Colonic mucosa (tissue), 4 donors: Measurements from ENCODE around the gene PPIL4. TPM values are rescaled to one million over a fixed set of nuclear protein-coding genes. Genes with fewer than 3 reads are reported as not detected.

Experiments used
- DNase-seq: peaks from one replicate; pipeline ENCODE4 v3.0.0-alpha.2; 2020
- H3K27ac ChIP-seq: fragments of 200-600 bp; one replicate; pipeline ENCODE4 v1.8.0; 2021
- H3K27me3 ChIP-seq: fragments of 200-600 bp; one replicate; pipeline ENCODE4 v1.8.0; 2021
- H3K36me3 ChIP-seq: fragments of 200-600 bp; one replicate; pipeline ENCODE4 v1.8.0; 2021
- H3K4me1 ChIP-seq: fragments of 200-600 bp; one replicate; pipeline ENCODE4 v1.8.0; 2021; ENCODE audit warnings: mild to moderate bottlenecking
- H3K4me3 ChIP-seq: fragments of 200-600 bp; one replicate; pipeline ENCODE4 v1.8.0; 2021
- H3K9ac ChIP-seq, 2 donors: one replicate each; pipeline ENCODE4 v1.7.0; 2013; ENCODE audit warnings: control low read depth in 2 of 2, low read depth in 2 of 2, low read length in 2 of 2
- H3K9me3 ChIP-seq: fragments of 200-600 bp; one replicate; pipeline ENCODE4 v1.8.0; 2021
- CTCF ChIP-seq: fragments of 200-600 bp; IDR thresholded peaks from one replicate; pipeline ENCODE4 v1.8.0; 2022; ENCODE audit warnings: antibody characterized with exemption, mild to moderate bottlenecking
- intact Hi-C: fragments of 100-400 bp; cut with DNase I; formaldehyde crosslinking; loops from one replicate; pipeline ENCODE4 v1.14.1; 2022
- total RNA-seq, 2 donors: library from RNA; stranded (reverse); fragmentation: NEBNext Ultra II Directional in 1 of 2; extraction: Animal tissue kit (Norgen Biotek cat#: 25700) in 1 of 2; gene quantifications; one replicate each; pipeline ENCODE4 v1.2.1, GENCODE V29; 2021
- donor health status: healthy.
- donor health status: DM: no; HTN: no; CAD: no.
- donor health status: DM: no; HTN: no; CAD: no.

Gene PPIL4
- total RNA-seq, 2 donors from 2014 or later = 16.0 to 26.8 TPM

GRCh38 chr6:149551920-149552319 is 6.1 kb upstream of the PPIL4 start:
- Histone ChIP-seq H3K9ac (no peak overlapping the region), H3K4me3 (no peak overlapping the region), H3K4me1 (no peaks in the 10 kb centered on the region), H3K36me3 (no peaks in the 10 kb centered on the region), H3K27ac (no peak overlapping the region), H3K9me3 (no peaks in the 10 kb centered on the region), H3K27me3 (no peaks in the 10 kb centered on the region)
- intact Hi-C loops = no loop called here
- no peak for TF ChIP-seq CTCF
- no peak for DNase-seq

GRCh38 chr6:149545258-149545753 is 537 bp downstream of the PPIL4 start:
- Histone ChIP-seq H3K9ac (peak overlapping the region; percentile 89 to 99), H3K27me3 (no peaks in the 10 kb centered on the region), H3K27ac (peak overlapping the region; percentile 88), H3K4me3 (peak overlapping the region; percentile 56), H3K9me3 (no peaks in the 10 kb centered on the region), H3K36me3 (peaks cover 6% of the 10 kb centered on the region), H3K4me1 (no peaks in the 10 kb centered on the region)
- intact Hi-C loops = no loop called here
- DNase-seq = peak; percentile 55
- TF ChIP-seq CTCF = no peak

GRCh38 chr6:149544646-149545257 is 1.1 kb downstream of the PPIL4 start:
- DNase-seq = no peak
- no peaks in the 10 kb centered on the region for H3K4me1 ChIP-seq
- H3K4me3 ChIP-seq = peak overlapping the region; percentile 56
- intact Hi-C loops = no loop called here
- peak overlapping the region; percentile 88 for H3K27ac ChIP-seq
- H3K27me3 ChIP-seq = no peaks in the 10 kb centered on the region
- peak overlapping the region; percentile 89 to 99 for H3K9ac ChIP-seq
- peaks cover 7% of the 10 kb centered on the region for H3K36me3 ChIP-seq
- no peaks in the 10 kb centered on the region for H3K9me3 ChIP-seq
- TF ChIP-seq CTCF = no peak

GRCh38 chr6:149541139-149541538 is 4.7 kb downstream of the PPIL4 start:
- no peaks in the 10 kb centered on the region for H3K9me3 ChIP-seq
- no peak overlapping the region for H3K4me3 ChIP-seq
- TF ChIP-seq CTCF = no peak
- intact Hi-C loops = no loop called here
- peaks cover 11% of the 10 kb centered on the region for H3K36me3 ChIP-seq
- H3K27me3 ChIP-seq = no peaks in the 10 kb centered on the region
- H3K9ac ChIP-seq = no peak overlapping the region
- no peak overlapping the region for H3K27ac ChIP-seq
- no peak for DNase-seq
- no peaks in the 10 kb centered on the region for H3K4me1 ChIP-seq

- H3K27ac ChIP-seq = no peak overlapping the region
- no peak for DNase-seq
- no peaks in the 10 kb centered on the region for H3K9me3 ChIP-seq
- H3K4me3 ChIP-seq = no peak overlapping the region
- no peaks in the 10 kb centered on the region for H3K27me3 ChIP-seq
- H3K9ac ChIP-seq = no peak overlapping the region
- intact Hi-C loops = no loop called here
- TF ChIP-seq CTCF = no peak
- H3K36me3 ChIP-seq = peaks cover 8% of the 10 kb centered on the region
- H3K4me1 ChIP-seq = no peaks in the 10 kb centered on the region
These were observed 11.1 kb downstream of the PPIL4 start for GRCh38 chr6:149534742-149535141.
